Ectodermal cell (in vitro differentiated cells): ENCODE results near the gene SKP1.
A peak's percentile ranks its signal among the peaks of the same experiment; 100 is the strongest.

Source experiments
- H3K27ac ChIP-seq: 2 replicates; pipeline ENCODE4 v1.7.0; 2013; ENCODE audit warnings: mild to moderate bottlenecking, low read depth, low read length; ENCODE audit not compliant: insufficient read depth, poor library complexity, severe bottlenecking
- H3K27me3 ChIP-seq: 2 replicates; pipeline ENCODE4 v1.7.0; 2013; ENCODE audit warnings: mild to moderate bottlenecking, low read length; ENCODE audit not compliant: insufficient read depth, control insufficient read depth, poor library complexity, severe bottlenecking
- H3K36me3 ChIP-seq: one replicate; pipeline ENCODE4 v1.7.0; 2013; ENCODE audit warnings: low read length; ENCODE audit not compliant: control insufficient read depth, insufficient read depth
- H3K4me1 ChIP-seq: one replicate; pipeline ENCODE4 v1.7.0; 2013; ENCODE audit warnings: low read length; ENCODE audit not compliant: control insufficient read depth, insufficient read depth
- H3K4me3 ChIP-seq: 2 replicates; pipeline ENCODE4 v1.7.0; 2013; ENCODE audit warnings: low read depth, low read length, control low read depth; ENCODE audit not compliant: insufficient read depth
- H3K9me3 ChIP-seq: 2 replicates; pipeline ENCODE4 v1.7.0; 2013; ENCODE audit warnings: mild to moderate bottlenecking, low read length, moderate library complexity; ENCODE audit not compliant: control insufficient read depth
- WGBS, 2 experiments: methylation state at CpG; one replicate each; pipeline ENCODE4 v1.1.7; 2013; ENCODE audit warnings: missing lambda C conversion rate in 2 of 2; 5-methylcytosine and 5-hydroxymethylcytosine counted together

Gene SKP1

DNA sequence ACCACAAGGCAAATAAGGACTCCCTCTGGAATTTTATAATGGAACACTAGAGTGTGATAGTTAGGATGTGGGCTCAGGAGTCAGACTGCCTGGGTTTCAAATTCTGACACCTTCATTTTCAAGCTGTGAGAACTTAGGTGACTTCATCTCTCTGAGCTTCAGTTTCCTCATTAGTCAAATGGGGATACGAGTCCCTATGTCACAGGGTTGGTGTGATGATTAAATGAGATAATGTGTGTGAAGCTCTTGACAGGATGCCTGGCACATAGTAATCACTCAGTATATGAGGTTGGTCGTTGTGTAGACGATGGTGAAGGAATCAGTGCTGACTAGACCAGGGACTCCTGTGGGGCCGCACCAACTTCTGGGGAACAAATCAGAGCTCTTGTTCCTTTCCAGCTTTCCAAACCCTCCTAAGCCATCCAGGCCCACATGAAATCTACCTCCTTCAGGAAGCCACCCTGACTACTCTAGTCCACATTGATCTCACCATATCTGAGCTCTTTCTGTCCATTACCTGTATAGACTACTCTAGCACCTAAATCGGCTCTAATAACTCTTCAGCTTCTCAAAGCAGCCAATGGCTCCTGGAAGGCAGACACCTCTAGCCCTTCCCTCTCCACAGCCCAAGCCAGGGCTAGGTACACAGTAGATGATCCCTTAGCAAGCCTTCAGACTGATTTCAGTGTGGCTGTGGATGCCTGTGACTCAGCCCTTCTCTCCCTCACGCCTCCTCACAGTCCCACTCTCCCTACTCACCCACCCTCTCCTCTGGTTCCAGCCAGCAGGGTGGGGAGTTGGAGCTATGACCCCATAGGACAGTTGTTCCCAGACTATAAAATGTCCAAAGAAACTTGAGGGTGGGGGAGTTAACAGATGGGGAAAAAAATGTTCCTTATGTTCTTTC, 64.8 kb downstream of the SKP1 start:
- peaks cover 34% of the 10 kb centered on the region for H3K27me3 ChIP-seq
- no peak overlapping the region for H3K27ac ChIP-seq
- peaks cover 4% of the 10 kb centered on the region for H3K4me1 ChIP-seq
- WGBS, 2 experiments: 93 to 94% methylated on average over 6 of the region's 6 CpGs
- no peaks in the 10 kb centered on the region for H3K36me3 ChIP-seq
- H3K9me3 ChIP-seq: no peaks in the 10 kb centered on the region
- H3K4me3 ChIP-seq: no peak overlapping the region

GRCh38 chr5:134110382-134110781, 66.4 kb downstream of the SKP1 start:
- WGBS, 2 experiments: 60% methylated on average over 10 of the region's 10 CpGs
- H3K4me1 ChIP-seq: peaks cover 4% of the 10 kb centered on the region

DNA sequence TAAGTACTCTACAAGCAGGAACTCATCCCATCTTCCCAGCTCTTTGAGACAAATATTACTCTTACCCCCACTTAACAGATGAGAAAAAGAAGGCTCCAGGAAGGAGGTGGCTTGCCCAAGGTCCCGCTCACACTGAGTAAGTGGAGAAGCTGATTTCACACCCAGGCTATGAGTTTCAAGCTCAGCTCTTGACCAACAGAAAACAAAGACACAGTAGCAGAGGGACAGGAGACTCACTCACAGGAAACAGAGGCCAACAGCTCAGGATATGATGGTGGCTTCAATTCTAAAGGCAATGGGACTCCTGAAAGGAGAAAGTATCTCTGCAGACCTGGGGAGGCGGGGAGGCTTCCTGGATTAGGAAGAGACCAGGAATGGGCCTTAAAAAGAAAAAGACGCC, 69.0 kb downstream of the SKP1 start:
- 94% methylated on average over 3 of the region's 3 CpGs for WGBS, 2 experiments
- H3K36me3 ChIP-seq: no peaks in the 10 kb centered on the region
- peaks cover 4% of the 10 kb centered on the region for H3K4me1 ChIP-seq
- H3K27ac ChIP-seq: no peak overlapping the region
- peaks cover 9% of the 10 kb centered on the region for H3K27me3 ChIP-seq
- no peaks in the 10 kb centered on the region for H3K9me3 ChIP-seq
- no peak overlapping the region for H3K4me3 ChIP-seq

More at GRCh38 chr5:134110382-134110781, 66.4 kb downstream of the SKP1 start:
- Histone ChIP-seq H3K9me3 (no peaks in the 10 kb centered on the region), H3K36me3 (no peaks in the 10 kb centered on the region), H3K27me3 (peaks cover 25% of the 10 kb centered on the region), H3K4me3 (no peak overlapping the region), H3K27ac (no peak overlapping the region)

DNA sequence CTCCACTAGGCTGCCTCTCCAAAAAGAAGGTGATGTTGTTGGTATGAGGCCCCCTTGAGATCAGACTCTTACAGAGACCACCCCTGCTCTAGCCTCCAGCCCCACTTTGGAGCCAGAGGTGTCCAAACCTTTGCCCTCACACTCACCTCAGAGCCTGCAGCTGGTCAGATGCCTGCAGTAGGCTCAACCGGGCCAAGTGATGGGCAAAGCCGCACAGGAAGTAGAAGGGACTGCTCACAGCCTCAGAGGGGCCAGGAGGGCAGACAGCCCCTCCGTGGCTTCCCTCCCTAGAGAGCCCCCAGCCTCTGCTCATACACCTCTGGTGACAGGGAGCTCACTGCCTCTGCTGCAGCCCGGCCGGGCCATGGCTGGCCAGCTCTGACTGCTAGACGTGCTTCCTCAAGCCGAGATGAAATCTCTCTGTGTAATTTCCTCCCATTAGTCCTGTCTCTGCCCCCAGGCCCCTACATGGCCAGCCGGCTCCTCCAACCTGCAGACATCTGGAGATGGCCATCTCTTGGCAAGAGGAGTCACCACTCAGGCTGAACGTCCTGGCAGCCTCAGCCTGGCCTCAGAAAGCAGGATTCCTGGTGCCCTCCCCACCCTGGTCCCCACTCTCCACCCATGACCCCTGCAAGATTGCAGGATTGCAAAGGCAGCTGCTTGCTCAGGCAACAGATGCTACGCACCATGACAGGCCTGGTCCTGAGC, 69.6 kb downstream of the SKP1 start:
- H3K27me3 ChIP-seq: peaks cover 3% of the 10 kb centered on the region
- whole genome bisulfite sequencing, 2 experiments: 93% methylated on average over 10 of the region's 10 CpGs
- peaks cover 4% of the 10 kb centered on the region for H3K4me1 ChIP-seq
- no peak overlapping the region for H3K27ac ChIP-seq
- H3K4me3 ChIP-seq: no peak overlapping the region
- H3K9me3 ChIP-seq: no peaks in the 10 kb centered on the region
- no peaks in the 10 kb centered on the region for H3K36me3 ChIP-seq

DNA sequence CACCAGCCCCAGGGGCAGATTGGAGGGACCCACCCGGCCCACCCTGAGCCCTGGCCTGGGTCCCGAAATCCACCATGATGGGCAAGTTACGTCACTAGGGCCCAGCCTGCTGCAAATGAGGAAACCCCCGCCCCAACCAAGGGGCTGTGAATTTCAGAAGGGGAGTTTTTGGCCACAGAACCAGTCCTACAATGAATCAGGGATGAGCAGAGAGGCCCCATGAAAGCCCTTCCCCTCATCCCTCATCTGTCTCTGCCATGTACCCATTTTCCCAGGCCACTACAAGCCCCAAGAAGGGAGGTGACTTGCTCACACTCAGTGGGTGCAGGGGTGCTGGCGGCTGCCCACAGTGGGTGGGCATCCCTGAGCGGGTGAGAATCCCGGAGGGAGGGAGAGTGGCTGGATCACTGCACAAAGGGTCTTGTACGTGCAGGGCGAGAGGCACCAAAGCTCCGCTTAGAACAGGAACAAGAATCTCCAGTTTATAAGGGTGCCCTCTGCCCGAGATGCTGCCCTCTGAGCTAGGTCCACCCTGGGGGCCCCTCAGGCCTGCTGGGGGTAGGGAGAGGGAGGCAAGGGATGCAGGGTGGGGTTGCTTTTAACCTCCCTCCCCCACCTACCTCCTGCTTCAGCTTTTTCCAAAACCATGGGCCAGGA, 72.6 kb downstream of the SKP1 start:
- H3K9me3 ChIP-seq: no peaks in the 10 kb centered on the region
- H3K4me3 ChIP-seq: no peak overlapping the region
- no peak overlapping the region for H3K27ac ChIP-seq
- H3K36me3 ChIP-seq: no peaks in the 10 kb centered on the region
- peaks cover 10% of the 10 kb centered on the region for H3K4me1 ChIP-seq
- H3K27me3 ChIP-seq: no peaks in the 10 kb centered on the region
- 88 to 92% methylated on average over 11 of the region's 11 CpGs for WGBS, 2 experiments

DNA sequence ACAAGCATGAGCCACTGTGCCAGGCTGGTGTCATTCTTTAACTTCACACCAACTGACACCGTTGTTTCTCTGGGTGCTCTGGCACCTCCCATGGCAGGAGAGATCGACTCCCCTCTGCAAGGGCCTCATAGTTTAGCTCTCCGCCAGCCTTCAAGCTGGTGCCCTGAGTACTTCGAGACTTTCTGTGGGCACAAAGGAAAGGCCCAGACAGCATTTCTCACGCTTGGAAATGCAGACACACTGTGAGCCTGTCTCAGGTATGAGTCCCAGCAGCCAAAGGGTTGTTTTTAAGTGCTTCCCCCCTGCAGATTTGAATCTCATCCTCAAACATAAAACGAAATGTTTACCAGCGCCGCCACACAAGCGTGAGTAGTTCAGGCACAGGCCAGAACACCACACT, 73.4 kb downstream of the SKP1 start:
- WGBS, 2 experiments: 89 to 90% methylated on average over 9 of the region's 9 CpGs
- H3K27me3 ChIP-seq: no peaks in the 10 kb centered on the region
- H3K4me3 ChIP-seq: no peak overlapping the region
- peaks cover 10% of the 10 kb centered on the region for H3K4me1 ChIP-seq
- H3K9me3 ChIP-seq: no peaks in the 10 kb centered on the region
- no peak overlapping the region for H3K27ac ChIP-seq
- H3K36me3 ChIP-seq: no peaks in the 10 kb centered on the region

DNA sequence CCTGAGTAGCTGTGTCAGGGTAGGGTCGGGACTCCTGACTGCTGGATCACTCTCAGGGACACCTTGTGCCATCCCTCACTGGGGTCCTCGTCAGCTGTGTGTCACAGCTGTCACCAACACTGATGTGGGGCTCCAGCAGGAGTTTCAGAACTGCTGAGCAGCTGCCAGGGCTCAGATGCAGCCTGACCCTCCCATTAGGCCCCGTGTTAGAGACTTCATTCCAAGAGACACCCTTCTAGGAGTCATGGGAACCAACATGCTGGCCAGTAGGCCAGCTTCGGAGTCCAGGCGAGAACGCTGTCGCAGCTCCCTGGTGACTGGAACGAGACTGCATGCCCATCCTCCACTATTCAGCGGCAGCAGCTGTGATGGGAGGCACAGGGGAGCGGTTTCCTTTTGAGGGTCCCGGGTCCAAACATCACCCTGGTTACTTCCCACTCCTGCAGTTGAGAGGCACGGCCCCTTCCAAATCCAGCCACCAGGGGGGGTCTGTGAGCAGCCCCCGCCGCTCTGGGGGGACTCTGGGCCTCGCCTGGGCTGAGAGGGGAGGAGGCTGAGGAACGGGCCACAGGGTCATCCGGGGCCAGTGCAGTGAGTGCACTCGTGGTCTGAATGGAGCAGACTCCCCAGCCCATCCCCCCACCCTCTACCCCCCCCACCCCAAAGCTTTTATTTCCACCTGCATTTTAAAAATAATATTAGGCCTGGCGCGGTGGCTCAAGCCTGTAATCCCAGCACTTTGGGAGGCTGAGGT, 74.9 kb downstream of the SKP1 start:
- H3K27me3 ChIP-seq: no peaks in the 10 kb centered on the region
- peaks cover 16% of the 10 kb centered on the region for H3K4me1 ChIP-seq
- H3K36me3 ChIP-seq: no peaks in the 10 kb centered on the region
- 38% methylated on average over 18 to 20 of the region's 20 CpGs for WGBS, 2 experiments
- H3K27ac ChIP-seq: peak overlapping the region; percentile 91
- H3K9me3 ChIP-seq: no peaks in the 10 kb centered on the region
- no peak overlapping the region for H3K4me3 ChIP-seq

GRCh38 chr5:134100283-134101091, 76.3 kb downstream of the SKP1 start:
- H3K9me3 ChIP-seq: no peaks in the 10 kb centered on the region
- WGBS, 2 experiments: 32% methylated on average over 10 of the region's 10 CpGs
- no peak overlapping the region for H3K4me3 ChIP-seq
- no peaks in the 10 kb centered on the region for H3K27me3 ChIP-seq
- H3K4me1 ChIP-seq: peaks cover 16% of the 10 kb centered on the region
- H3K27ac ChIP-seq: no peak overlapping the region
- no peaks in the 10 kb centered on the region for H3K36me3 ChIP-seq

GRCh38 chr5:134099939-134100282, 76.8 kb downstream of the SKP1 start:
- peaks cover 16% of the 10 kb centered on the region for H3K4me1 ChIP-seq
- no peak overlapping the region for H3K4me3 ChIP-seq
- H3K36me3 ChIP-seq: no peaks in the 10 kb centered on the region
- WGBS, 2 experiments: 29 to 39% methylated on average over 2 of the region's 2 CpGs
- H3K27me3 ChIP-seq: no peaks in the 10 kb centered on the region
- H3K9me3 ChIP-seq: no peaks in the 10 kb centered on the region
- no peak overlapping the region for H3K27ac ChIP-seq
